GM21786 (cell line): ENCODE results near the gene SCGB3A2.

Experiments used
- ATAC-seq: cut with Tn5 transposase; IDR thresholded peaks from one replicate; pipeline ENCODE4 v1.9.1; 2021; ENCODE audit not compliant: unreplicated experiment

The SCGB3A2 gene

DNA sequence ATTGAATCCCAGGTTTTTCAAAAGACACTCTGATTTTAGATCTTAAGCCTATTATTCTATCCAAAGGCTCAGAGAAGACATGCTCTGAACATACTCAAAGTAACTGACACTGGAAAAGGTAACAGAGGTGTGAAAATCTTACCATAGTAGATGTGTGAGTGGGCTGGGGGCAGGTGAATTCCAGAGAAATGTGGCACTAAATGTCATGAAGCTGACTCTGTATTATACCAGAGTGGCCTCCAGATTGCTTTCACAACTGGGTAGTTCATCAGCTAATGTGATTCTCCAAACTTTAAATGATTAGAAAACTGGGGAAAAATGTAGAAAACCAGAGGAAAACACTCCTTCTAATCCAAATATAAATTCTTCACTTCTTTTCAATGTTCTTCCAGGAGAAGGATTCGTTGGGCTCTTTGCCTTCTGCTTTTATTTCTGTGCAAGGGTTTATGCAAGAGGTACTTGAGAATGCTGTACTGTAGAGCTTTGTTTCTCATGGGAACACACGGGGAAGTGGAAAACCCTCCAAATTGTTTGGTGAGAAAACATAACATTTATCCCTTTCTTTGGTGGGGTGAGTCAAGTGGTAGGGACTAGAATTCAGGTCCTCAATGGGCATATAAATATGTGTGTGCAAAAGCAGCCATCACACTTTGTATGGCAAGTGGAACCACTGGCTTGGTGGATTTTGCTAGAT, at the start of gene SCGB3A2:
Gene SCGB3A2 (plus strand): TSS at position 646 of the 694 bp plus-strand sequence. CDS start 93 bp downstream, outside the sequence.
- no peak for ATAC-seq

- ATAC-seq: no peak
Observed at GRCh38 chr5:147830035-147830434, 48.5 kb upstream of the SCGB3A2 start.

DNA sequence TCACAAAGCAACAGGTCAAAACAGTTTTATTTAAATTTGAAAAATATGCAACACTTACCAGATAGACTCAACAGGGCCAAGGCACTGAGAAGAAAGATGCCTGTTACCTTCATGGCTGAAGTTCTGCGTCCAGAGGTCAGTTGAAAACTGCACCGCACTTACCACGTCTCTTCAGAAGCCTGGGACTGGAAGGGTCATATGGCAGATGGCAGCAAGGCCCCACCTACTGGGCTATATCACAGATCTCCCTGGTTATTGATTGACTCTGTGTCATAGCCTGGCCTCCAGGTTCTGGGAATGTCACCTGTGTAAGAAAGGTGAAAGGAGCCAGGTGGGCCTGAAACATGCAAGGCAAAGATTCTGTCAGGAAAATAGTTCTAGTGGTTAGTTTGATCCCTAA, 47.0 kb upstream of the SCGB3A2 start, which contains the start of gene SPINK1:
Gene SPINK1 (minus strand): TSS at position 207 of the 400 bp plus-strand sequence. CDS start 94 bp downstream, at position 113.
- ATAC-seq: no peak

GRCh38 chr5:147832541-147832940, 46.0 kb upstream of the SCGB3A2 start:
- no peak for ATAC-seq

DNA sequence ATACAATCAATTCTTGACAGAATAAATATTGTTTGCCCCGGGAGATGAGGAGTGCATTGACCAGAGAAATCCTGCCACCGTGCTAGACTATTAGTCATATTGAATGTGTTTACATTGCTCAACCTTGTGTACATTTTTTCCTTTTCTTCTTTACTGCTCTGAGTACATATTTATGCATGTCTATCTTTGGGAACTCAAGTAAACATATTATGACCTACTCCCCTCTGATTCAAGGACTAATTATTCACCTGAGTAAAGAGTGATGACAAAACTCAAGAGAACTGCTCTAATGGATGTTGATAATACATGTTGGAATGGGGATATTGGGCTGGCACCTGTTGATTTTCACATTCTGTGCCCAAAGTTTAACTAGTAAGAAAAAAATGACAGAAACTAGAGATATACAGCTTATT, 43.1 kb upstream of the SCGB3A2 start:
- ATAC-seq: no peak

DNA sequence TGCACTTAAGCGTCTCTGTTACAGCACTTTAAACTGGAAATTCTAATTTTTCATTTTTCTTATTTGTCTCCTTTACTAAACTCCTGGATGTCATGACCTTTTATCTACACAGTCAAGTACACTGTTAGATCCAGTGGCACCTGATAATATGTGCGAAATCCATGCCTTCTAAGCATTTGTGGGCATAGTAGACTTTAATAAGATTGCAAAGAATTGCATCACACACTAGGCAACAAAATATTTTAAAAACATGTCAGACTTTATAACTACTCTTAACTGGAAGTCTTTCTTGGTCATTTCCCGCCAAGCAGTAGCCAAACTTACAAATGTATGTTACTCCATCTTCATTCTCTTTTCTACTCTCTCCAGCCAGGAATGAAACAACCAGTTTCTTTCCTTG, 42.1 kb upstream of the SCGB3A2 start:
- ATAC-seq: no peak

GRCh38 chr5:147842869-147843268, 35.6 kb upstream of the SCGB3A2 start:
- ATAC-seq: no peak

DNA sequence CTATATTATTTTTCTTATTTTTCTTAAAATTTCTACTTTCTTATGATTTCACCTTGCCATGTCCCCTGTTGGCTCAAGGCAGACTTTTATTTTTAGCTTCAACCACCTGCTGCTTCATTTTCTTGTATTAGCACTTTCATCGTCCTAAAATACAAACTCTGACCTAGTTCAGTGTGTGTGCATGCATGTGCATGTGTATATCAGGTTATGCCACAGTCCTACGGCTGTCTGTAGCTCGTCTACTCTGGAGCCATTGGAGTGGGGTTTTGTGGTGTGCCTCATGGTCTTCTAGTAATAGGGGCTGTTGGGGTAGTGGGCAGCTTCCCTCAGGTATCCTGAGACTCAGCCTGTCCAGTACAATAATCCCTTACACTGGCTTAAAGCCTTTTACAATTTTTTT, 33.7 kb upstream of the SCGB3A2 start:
- no peak for ATAC-seq

- ATAC-seq: no peak
Observed at GRCh38 chr5:147845618-147846017, 32.9 kb upstream of the SCGB3A2 start.

DNA sequence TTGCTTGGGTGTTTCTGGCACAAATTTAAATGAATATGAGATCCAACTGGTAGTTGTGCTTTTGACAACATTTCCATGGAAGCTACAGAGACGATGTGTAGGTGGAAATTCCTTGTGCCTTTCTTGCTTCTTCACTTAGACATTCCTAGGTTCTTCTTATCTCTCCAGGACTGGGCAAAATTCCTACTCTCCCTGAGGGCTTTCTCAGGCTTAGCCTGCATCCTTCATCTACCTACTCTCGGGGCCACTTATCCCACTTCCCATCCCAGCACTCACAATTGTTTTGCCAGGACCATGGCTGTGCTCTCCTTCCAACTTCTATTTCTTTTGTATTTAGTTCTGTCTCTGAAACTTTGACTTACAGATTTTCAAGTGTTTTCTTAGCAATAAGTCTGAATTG, 29.3 kb upstream of the SCGB3A2 start:
- no peak for ATAC-seq

DNA sequence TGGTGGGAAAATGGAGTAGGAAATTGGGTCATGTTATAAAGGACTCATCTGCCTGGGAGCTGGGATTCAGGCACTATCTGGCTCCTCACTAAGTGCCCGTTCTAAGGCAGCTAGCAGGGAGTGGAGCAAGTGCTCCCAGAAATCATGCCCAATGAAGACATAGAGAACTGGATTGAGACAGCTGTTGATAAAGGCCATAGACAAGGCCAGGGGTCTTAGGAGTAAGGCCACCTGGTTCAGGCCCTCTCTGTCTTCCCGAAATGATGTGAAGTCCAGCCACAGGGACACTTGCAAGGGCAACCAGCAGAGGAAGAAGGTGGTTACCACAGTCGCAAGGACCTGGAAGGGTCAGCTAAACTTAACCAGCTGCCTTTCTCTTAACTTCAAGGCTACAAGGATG, 26.9 kb upstream of the SCGB3A2 start:
- no peak for ATAC-seq

DNA sequence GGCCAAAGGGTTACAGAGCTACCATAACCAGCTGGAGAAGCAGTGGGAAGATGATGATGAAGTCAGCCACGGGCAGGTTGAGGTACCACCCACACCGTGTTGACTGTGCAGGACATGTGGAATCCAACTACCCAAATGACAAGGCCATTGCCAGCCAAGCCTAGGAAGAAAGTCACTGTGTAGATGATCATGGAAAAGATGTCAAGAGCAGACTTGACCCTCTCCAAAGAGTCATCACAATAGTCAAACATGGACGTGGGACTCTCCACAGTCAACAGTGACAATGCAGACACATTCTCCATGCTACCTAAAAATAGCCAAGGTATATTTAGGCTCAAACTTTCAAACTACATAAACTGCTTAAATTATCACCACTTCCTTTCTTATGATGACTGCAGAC, 26.1 kb upstream of the SCGB3A2 start:
- no peak for ATAC-seq

GRCh38 chr5:147853372-147853987, 25.0 kb upstream of the SCGB3A2 start:
- no peak for ATAC-seq

GRCh38 chr5:147854331-147854730, 24.2 kb upstream of the SCGB3A2 start:
- no peak for ATAC-seq

DNA sequence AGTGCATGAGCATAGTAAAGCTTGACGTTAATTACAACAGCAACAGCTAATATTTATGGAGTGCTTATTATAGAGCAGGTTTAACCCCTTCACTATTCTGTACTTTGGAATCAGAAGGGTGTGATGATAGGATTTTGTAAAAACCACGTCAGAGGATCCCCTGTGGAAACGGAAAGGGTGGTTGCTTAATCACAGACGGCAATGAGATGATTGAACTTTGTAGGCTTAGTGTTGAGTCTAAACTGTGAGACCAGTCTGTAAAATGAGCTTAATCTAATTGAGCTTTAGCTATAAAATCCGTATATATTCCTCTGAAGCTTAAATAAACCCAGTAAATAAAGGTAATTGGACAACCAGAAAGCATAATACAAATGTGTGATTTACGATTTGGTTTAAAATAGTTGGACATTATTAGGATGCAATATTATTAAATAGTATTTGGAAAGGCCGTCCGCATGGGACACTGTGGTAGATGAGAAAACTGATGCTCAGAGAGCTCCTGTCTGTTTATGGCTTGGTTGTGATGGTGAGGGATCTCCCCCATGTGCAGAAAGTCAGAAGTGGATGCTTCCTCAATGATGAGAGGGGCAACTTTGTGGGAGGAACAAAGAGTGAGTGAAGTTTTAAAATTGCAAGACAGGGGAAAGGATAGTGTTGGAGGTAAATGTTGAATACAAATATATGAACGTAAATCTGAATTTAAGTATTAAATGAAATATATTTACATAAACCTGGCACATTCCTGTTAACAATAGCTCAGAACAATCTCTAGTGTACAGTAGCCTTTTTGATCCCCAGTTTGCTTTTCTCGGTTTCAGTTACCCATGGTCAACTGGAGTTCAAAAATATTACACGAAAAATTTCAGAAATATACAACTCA, 23.4 kb upstream of the SCGB3A2 start:
- no peak for ATAC-seq

DNA sequence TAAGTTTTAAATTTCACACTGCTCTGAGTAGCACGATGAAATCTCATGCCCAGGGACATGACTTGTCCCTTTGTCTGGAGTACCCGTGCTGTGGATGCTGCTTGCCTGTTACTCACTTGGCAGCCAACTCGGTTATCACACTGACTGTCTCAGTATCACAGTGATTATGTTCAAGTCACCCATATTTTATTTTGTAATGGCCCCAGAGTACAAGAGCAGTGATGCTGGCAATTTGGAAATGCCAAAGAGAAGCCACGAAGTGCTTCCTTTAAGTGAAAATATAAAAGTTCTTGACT, 22.8 kb upstream of the SCGB3A2 start:
- ATAC-seq: no peak

- no peak for ATAC-seq
Observed at GRCh38 chr5:147856801-147857200, 21.7 kb upstream of the SCGB3A2 start.

DNA sequence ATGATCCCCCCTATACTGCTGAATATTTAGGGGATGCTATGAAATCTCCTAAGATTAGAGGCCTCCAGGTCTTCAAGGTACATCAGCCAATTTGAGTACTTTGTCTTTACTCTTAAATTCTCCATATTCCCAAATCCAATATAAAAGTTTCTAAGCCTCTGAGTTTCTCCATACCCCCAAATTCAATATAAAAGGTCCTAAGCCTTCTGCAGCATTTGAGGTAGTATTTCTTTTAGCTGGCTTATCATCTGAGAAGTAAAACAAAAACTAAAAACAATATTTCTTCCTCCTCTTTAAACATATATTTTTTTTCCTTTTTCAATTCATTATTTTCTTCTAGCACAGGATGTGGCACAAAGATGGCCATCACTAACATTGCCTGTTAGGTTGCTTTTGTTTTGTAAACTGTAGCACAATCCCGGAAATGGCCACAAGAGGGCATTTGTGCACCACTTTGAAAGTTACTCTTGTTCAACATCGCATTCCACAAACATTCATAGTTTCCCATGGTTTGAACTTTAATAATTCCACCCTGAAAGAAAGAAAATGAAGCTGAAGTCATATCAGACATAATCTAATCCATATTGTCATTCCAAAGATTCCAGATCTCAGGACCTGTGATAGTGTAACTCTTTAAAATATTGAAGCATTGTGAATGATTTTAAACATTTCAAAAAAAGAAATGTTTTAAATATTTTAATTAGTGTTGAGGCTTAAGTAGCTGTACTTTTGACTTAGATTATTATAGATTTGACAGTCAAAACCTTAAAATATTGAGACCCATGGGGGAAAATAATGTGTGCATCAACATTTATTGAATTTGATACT, 21.0 kb upstream of the SCGB3A2 start:
- ATAC-seq: peak; percentile 89

GRCh38 chr5:147858565-147858964, 19.9 kb upstream of the SCGB3A2 start:
- no peak for ATAC-seq

DNA sequence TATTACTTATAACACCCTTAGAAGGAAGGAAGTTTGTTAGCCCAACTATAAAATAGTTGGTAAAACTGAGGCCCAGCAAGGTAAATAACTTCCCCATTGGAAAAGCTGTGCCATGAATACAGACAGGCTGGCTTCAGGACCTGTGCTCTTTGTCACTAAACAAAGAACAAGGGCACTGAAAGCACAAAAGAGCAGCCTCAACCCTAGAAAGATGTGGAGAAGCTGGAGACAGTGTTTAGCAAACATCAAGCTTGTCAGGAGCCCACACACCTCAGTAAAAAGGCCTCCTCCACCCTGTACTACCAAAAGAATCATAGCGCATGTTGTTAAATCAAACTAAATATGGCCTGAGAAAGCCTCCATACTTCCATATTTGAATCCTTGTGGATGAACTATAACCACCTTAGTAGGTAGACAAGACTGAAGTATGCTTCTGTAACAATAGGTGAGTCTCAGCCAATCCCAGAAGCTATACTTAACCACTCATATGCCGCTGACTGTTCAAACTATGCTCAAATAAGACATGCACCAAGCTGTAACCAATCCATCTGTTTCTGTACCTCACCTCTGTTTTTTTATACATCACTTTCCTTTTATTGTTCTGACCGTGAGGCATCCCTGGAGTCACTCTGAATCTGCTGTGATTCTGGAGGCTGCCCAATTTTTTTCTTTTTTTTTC, 18.4 kb upstream of the SCGB3A2 start:
- no peak for ATAC-seq

GRCh38 chr5:147860641-147861025, 17.9 kb upstream of the SCGB3A2 start:
- ATAC-seq: no peak
